Common myeloid progenitor, CD34-positive (primary cell): ENCODE results near the gene SLC24A1.

Source experiments
- CTCF ChIA-PET: fragments of 350-600 bp; sonication (Branson Sonifier 250); formaldehyde crosslinking; loops from one replicate; lab custom pipeline; 2021; ENCODE audit warnings: antibody characterized with exemption; lab: Charles Lee
- POLR2A ChIA-PET: fragments of 350-600 bp; sonication (Branson Sonifier 250); formaldehyde crosslinking; loops from one replicate; lab custom pipeline; 2021; ENCODE audit warnings: antibody characterized with exemption; lab: Charles Lee
- DNase-seq, 3 donors: peaks; one replicate each; pipeline versions ENCODE4 v3.0.0 to v3.0.0-alpha.2; 2013
- H3K27ac ChIP-seq, 2 experiments: 1 replicate in 1 of 2; 2 replicates in 1 of 2; pipeline ENCODE4 v1.7.0; 2013; ENCODE audit warnings: inconsistent platforms in 2 of 2, low read length in 2 of 2, mild to moderate bottlenecking in 2 of 2, low read depth in 1 of 2, moderate library complexity in 1 of 2; ENCODE audit not compliant: severe bottlenecking in 2 of 2, insufficient read depth in 1 of 2, poor library complexity in 1 of 2
- H3K27me3 ChIP-seq, 5 experiments: replicated peaks in 2 of 5; 1 replicate in 3 of 5; 2 replicates in 2 of 5; pipeline versions ENCODE4 v1.6.1 to v1.7.0; 2013; ENCODE audit warnings: low read length in 4 of 5, mild to moderate bottlenecking in 2 of 5, moderate library complexity in 2 of 5, inconsistent platforms in 1 of 5; ENCODE audit not compliant: insufficient read depth in 5 of 5, control insufficient read depth in 4 of 5
- H3K36me3 ChIP-seq, 4 experiments: 1 replicate in 2 of 4; 2 replicates in 2 of 4; pipeline versions ENCODE4 v1.6.1 to v1.7.0; 2013; ENCODE audit warnings: low read length in 3 of 4, control low read depth in 1 of 4, mild to moderate bottlenecking in 1 of 4; ENCODE audit not compliant: control insufficient read depth in 4 of 4, insufficient read depth in 4 of 4
- H3K4me1 ChIP-seq, 4 experiments: 1 replicate in 3 of 4; 2 replicates in 1 of 4; pipeline versions ENCODE4 v1.6.1 to v1.7.1; 2013; ENCODE audit warnings: low read length in 3 of 4, mild to moderate bottlenecking in 3 of 4, control low read depth in 1 of 4, inconsistent platforms in 1 of 4, moderate library complexity in 1 of 4; ENCODE audit not compliant: control insufficient read depth in 4 of 4, insufficient read depth in 4 of 4; ENCODE audit errors: control extremely low read depth in 1 of 4
- H3K4me3 ChIP-seq, 7 experiments: 1 replicate in 4 of 7; 2 replicates in 3 of 7; pipeline versions ENCODE4 v1.5.1 to v1.7.0; 2013; ENCODE audit warnings: mild to moderate bottlenecking in 7 of 7, low read length in 6 of 7, moderate library complexity in 6 of 7, inconsistent platforms in 2 of 7, low read depth in 2 of 7, control low read depth in 1 of 7; ENCODE audit not compliant: insufficient read depth in 4 of 7, control insufficient read depth in 1 of 7; ENCODE audit errors: extremely low read depth in 1 of 7
- H3K9me3 ChIP-seq, 5 experiments: 1 replicate in 4 of 5; 2 replicates in 1 of 5; pipeline versions ENCODE4 v1.6.1 to v1.7.1; 2013; ENCODE audit warnings: low read length in 4 of 5, mild to moderate bottlenecking in 2 of 5, inconsistent platforms in 1 of 5, low read depth in 1 of 5, moderate library complexity in 1 of 5; ENCODE audit not compliant: control insufficient read depth in 4 of 5, insufficient read depth in 2 of 5; ENCODE audit errors: control extremely low read depth in 1 of 5
- WGBS: methylation state at CpG from one replicate; pipeline ENCODE4 v1.1.5; 2013; ENCODE audit not compliant: insufficient coverage; 5-methylcytosine and 5-hydroxymethylcytosine counted together

Gene SLC24A1

GRCh38 chr15:65650312-65651041 lies 28.7 kb downstream of the SLC24A1 start:
- WGBS: 94% methylated on average over 10 of the region's 12 CpGs
- Histone ChIP-seq H3K4me1 (no peaks in the 10 kb centered on the region), H3K36me3 (peaks cover 9 to 30% (median 15%) of the 10 kb centered on the region in 4 experiments), H3K4me3 (no peak overlapping the region), H3K9me3 (no peaks in the 10 kb centered on the region), H3K27me3 (no peaks in the 10 kb centered on the region), H3K27ac (no peak overlapping the region)
- no peak for DNase-seq
- ChIA-PET POLR2A (no interaction called here), CTCF (interaction anchor here (2.5 kb wide), 1 partner anchor 12 kb away, joined by 14 read pairs; no protein-coding TSS in a partner anchor)

GRCh38 chr15:65651042-65651322 lies 29.2 kb downstream of the SLC24A1 start:
- DNase-seq: no peak
- CTCF ChIA-PET: interaction anchor here (3.0 kb wide), 1 partner anchor 12 kb away, joined by 8 read pairs; no protein-coding TSS in a partner anchor
- no peak overlapping the region for H3K27ac ChIP-seq
- H3K4me3 ChIP-seq: no peak overlapping the region
- H3K4me1 ChIP-seq: no peaks in the 10 kb centered on the region
- no peaks in the 10 kb centered on the region for H3K9me3 ChIP-seq
- H3K36me3 ChIP-seq: peaks cover 10 to 35% (median 16%) of the 10 kb centered on the region in 4 experiments
- 100% methylated on average over 1 of the region's 1 CpG for WGBS
- no peaks in the 10 kb centered on the region for H3K27me3 ChIP-seq
- POLR2A ChIA-PET: no interaction called here

GRCh38 chr15:65651831-65652749 lies 30.4 kb downstream of the SLC24A1 start:
- H3K36me3 ChIP-seq: peaks cover 13 to 35% (median 19%) of the 10 kb centered on the region in 4 experiments
- H3K4me3 ChIP-seq: no peak overlapping the region
- H3K9me3 ChIP-seq: no peaks in the 10 kb centered on the region
- no peaks in the 10 kb centered on the region for H3K27me3 ChIP-seq
- ChIA-PET POLR2A (no interaction called here), CTCF (interaction anchor here (3.0 kb wide), 1 partner anchor 13 kb away, joined by 8 read pairs; no protein-coding TSS in a partner anchor)
- no peak for DNase-seq
- 99% methylated on average over 6 of the region's 11 CpGs for WGBS
- no peaks in the 10 kb centered on the region for H3K4me1 ChIP-seq
- no peak overlapping the region for H3K27ac ChIP-seq

GRCh38 chr15:65653341-65653740 lies 31.6 kb downstream of the SLC24A1 start:
- H3K9me3 ChIP-seq: no peaks in the 10 kb centered on the region
- H3K4me3 ChIP-seq: no peak overlapping the region
- no peak overlapping the region for H3K27ac ChIP-seq
- POLR2A ChIA-PET: no interaction called here
- no peaks in the 10 kb centered on the region for H3K27me3 ChIP-seq
- peaks cover 13 to 43% (median 23%) of the 10 kb centered on the region in 4 experiments for H3K36me3 ChIP-seq
- no peak for DNase-seq
- no peaks in the 10 kb centered on the region for H3K4me1 ChIP-seq
- CTCF ChIA-PET: interaction anchor here (3.0 kb wide), 1 partner anchor 15 kb away, joined by 8 read pairs; no protein-coding TSS in a partner anchor

GRCh38 chr15:65653801-65654521 lies 32.2 kb downstream of the SLC24A1 start:
- POLR2A ChIA-PET: no interaction called here
- DNase-seq: no peak
- Histone ChIP-seq H3K9me3 (no peaks in the 10 kb centered on the region), H3K4me1 (no peaks in the 10 kb centered on the region), H3K36me3 (peaks cover 13 to 43% (median 23%) of the 10 kb centered on the region in 4 experiments), H3K27me3 (no peaks in the 10 kb centered on the region), H3K4me3 (no peak overlapping the region), H3K27ac (no peak overlapping the region)
- 100% methylated on average over 4 of the region's 5 CpGs for WGBS
- CTCF ChIA-PET: interaction anchor here (1.5 to 3.0 kb wide), 2 partner anchors 15 to 16 kb away, joined by 4 to 8 read pairs; no protein-coding TSS in a partner anchor

- Histone ChIP-seq H3K9me3 (no peaks in the 10 kb centered on the region), H3K27ac (no peak overlapping the region), H3K4me3 (no peak overlapping the region), H3K36me3 (peaks cover 13 to 49% (median 24%) of the 10 kb centered on the region in 4 experiments), H3K27me3 (no peaks in the 10 kb centered on the region), H3K4me1 (no peaks in the 10 kb centered on the region)
- ChIA-PET CTCF (interaction anchor here (1.5 kb wide), 1 partner anchor 17 kb away, joined by 4 read pairs; no protein-coding TSS in a partner anchor), POLR2A (no interaction called here)
- DNase-seq: no peak
- WGBS: 100% methylated on average over 1 of the region's 1 CpG
These were observed 33.3 kb downstream of the SLC24A1 start for GRCh38 chr15:65655026-65655425.
